GM12892 (cell line): ENCODE measurements around the gene ATXN1.

Experiments used
- POLR2A ChIP-seq: IDR thresholded peaks from 2 replicates; pipeline ENCODE4 v1.6.1; 2011; ENCODE audit warnings: low read depth, low read length, control low read depth
- POLR2AphosphoS5 ChIP-seq: IDR thresholded peaks from 2 replicates; pipeline ENCODE4 v1.6.1; 2011; ENCODE audit warnings: low read depth, low read length, control low read depth

- TF ChIP-seq POLR2A (no peak), POLR2AphosphoS5 (no peak)
Measured at GRCh38 chr6:16572943-16573342, 188.3 kb downstream of the ATXN1 start.
